ENCODE measurements around the gene PTGFRN.

DNA sequence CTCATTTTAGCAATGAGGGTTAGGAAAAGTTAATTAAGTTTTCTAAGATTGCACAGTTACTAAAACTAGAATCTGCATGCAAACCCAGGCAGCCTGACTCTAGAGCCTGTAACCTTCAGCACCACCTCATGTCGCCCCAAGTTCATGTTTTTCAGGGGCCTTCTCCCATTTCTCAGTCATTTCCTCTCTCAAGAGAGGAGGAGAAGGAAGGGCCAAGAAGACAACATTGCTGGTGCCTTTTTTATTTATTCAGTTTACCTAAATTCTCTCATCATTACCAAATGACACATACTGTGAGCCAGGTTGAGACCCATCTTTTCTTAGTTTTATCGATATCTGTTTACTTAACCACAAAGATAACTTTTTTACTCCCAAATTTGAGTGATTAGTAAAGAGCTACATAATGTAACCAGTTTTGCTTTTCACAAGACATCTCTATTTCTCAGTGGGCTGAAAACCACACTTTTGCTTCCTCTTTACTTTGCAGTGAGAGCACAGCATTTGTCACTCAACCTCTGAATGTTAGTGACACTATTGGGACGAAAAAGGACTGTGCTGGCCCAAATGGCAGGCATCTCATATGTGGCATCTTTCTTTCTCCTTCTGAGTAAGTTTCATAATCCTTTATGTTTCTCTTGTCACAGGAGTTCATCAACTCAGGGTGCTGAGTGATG lies 91.7 kb downstream of the PTGFRN start, which contains the start of gene CD101:
- no peak for TF ChIP-seq CTCF (IDR thresholded peaks at IDR 0.05)
- TF ChIP-seq MAX (CRISPR knock-in tag; IDR thresholded peaks at IDR 0.05): no peak
- no peak for TF ChIP-seq GRHL2 (CRISPR knock-in tag; IDR thresholded peaks at IDR 0.05; ENCODE audit: insufficient replicate concordance, severe bottlenecking)
- TF ChIP-seq, protein P1, sequence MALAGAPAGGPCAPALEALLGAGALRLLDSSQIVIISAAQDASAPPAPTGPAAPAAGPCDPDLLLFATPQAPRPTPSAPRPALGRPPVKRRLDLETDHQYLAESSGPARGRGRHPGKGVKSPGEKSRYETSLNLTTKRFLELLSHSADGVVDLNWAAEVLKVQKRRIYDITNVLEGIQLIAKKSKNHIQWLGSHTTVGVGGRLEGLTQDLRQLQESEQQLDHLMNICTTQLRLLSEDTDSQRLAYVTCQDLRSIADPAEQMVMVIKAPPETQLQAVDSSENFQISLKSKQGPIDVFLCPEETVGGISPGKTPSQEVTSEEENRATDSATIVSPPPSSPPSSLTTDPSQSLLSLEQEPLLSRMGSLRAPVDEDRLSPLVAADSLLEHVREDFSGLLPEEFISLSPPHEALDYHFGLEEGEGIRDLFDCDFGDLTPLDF (CRISPR knock-in tag; IDR thresholded peaks at IDR 0.05): no peak
- TF ChIP-seq TP53 (CRISPR knock-in tag; IDR thresholded peaks at IDR 0.05): no peak
- TF ChIP-seq, protein P2, sequence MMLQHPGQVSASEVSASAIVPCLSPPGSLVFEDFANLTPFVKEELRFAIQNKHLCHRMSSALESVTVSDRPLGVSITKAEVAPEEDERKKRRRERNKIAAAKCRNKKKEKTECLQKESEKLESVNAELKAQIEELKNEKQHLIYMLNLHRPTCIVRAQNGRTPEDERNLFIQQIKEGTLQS (CRISPR knock-in tag; conservative IDR thresholded peaks at IDR 0.05): no peak
- TF ChIP-seq, protein P3, sequence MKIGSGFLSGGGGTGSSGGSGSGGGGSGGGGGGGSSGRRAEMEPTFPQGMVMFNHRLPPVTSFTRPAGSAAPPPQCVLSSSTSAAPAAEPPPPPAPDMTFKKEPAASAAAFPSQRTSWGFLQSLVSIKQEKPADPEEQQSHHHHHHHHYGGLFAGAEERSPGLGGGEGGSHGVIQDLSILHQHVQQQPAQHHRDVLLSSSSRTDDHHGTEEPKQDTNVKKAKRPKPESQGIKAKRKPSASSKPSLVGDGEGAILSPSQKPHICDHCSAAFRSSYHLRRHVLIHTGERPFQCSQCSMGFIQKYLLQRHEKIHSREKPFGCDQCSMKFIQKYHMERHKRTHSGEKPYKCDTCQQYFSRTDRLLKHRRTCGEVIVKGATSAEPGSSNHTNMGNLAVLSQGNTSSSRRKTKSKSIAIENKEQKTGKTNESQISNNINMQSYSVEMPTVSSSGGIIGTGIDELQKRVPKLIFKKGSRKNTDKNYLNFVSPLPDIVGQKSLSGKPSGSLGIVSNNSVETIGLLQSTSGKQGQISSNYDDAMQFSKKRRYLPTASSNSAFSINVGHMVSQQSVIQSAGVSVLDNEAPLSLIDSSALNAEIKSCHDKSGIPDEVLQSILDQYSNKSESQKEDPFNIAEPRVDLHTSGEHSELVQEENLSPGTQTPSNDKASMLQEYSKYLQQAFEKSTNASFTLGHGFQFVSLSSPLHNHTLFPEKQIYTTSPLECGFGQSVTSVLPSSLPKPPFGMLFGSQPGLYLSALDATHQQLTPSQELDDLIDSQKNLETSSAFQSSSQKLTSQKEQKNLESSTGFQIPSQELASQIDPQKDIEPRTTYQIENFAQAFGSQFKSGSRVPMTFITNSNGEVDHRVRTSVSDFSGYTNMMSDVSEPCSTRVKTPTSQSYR (CRISPR knock-in tag; IDR thresholded peaks at IDR 0.05): no peak
- TF ChIP-seq ZBTB21 (CRISPR knock-in tag; IDR thresholded peaks at IDR 0.05; ENCODE audit: borderline replicate concordance): no peak
- TF ChIP-seq, protein P4, sequence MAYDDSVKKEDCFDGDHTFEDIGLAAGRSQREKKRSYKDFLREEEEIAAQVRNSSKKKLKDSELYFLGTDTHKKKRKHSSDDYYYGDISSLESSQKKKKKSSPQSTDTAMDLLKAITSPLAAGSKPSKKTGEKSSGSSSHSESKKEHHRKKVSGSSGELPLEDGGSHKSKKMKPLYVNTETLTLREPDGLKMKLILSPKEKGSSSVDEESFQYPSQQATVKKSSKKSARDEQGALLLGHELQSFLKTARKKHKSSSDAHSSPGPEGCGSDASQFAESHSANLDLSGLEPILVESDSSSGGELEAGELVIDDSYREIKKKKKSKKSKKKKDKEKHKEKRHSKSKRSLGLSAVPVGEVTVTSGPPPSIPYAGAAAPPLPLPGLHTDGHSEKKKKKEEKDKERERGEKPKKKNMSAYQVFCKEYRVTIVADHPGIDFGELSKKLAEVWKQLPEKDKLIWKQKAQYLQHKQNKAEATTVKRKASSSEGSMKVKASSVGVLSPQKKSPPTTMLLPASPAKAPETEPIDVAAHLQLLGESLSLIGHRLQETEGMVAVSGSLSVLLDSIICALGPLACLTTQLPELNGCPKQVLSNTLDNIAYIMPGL (CRISPR knock-in tag; IDR thresholded peaks at IDR 0.05): no peak
- TF ChIP-seq TCF7 (CRISPR knock-in tag; IDR thresholded peaks at IDR 0.05; ENCODE audit: low read depth): no peak
- TF ChIP-seq FOXP1 (CRISPR knock-in tag; IDR thresholded peaks at IDR 0.05; ENCODE audit: borderline replicate concordance): no peak
- TF ChIP-seq, protein P5, sequence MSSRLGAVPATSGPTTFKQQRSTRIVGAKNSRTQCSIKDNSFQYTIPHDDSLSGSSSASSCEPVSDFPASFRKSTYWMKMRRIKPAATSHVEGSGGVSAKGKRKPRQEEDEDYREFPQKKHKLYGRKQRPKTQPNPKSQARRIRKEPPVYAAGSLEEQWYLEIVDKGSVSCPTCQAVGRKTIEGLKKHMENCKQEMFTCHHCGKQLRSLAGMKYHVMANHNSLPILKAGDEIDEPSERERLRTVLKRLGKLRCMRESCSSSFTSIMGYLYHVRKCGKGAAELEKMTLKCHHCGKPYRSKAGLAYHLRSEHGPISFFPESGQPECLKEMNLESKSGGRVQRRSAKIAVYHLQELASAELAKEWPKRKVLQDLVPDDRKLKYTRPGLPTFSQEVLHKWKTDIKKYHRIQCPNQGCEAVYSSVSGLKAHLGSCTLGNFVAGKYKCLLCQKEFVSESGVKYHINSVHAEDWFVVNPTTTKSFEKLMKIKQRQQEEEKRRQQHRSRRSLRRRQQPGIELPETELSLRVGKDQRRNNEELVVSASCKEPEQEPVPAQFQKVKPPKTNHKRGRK (CRISPR knock-in tag; IDR thresholded peaks at IDR 0.05; ENCODE audit: borderline replicate concordance): no peak

All from WTC11 (cell line).